ENCODE results near the gene MGAT1.

GRCh38 chr5:180811623-180812124, 9.1 kb upstream of the MGAT1 start:
- TF ChIP-seq CTCF (IDR thresholded peaks at IDR 0.05) (no peak), POLR2A (IDR thresholded peaks at IDR 0.05) (no peak), EP300 (IDR thresholded peaks at IDR 0.05) (no peak)

Measured in stomach (tissue), 4 donors.